ENCODE measurements around the gene CNPY4. TPM values are rescaled to one million over a fixed set of nuclear protein-coding genes. Genes with fewer than 3 reads are reported as not detected.

The CNPY4 gene
- total RNA-seq, 2 experiments from 2014 or later, result 22.5 to 25.6 TPM

DNA sequence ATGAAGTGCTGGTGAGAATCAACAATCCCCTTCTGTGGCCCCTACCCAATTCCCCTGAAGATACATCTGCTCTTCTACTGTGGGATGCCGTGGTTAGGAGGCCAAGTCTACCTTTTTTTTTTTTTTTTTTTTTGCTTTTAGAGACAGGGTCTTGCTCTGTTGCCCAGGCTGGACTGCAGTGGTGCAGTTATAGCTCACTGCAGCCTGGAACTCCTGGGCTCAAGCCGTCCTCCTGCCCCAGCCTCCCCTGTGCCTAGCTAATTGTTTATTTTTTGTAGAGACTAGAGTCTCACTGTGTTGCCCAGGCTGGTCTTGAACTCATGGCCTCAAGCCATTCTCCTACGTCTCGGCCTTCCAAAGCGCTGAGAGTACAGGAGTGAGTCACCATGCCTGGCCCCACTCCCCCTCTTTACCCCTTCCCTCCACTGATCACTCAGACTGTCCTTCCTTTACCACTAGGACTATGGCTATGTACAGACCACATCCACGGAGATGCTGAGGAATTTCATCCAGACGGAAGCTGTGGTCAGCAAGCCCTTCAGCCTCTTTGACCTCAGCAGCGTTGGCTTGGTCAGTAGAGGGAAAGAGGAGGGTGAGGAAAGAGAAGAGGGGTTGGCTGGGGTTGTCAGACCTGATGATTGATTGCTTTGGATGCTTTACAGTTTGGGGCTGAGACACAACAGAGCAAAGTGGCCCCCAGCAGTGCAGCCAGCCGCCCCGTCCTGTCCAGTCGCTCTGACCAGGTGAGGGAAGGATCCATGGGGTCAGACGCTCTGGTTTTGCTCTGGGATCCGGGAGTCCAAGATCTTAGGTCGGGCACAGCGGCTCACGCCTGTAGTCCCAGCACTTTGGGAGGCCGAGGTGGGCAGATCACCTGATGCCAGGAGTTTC is 16.2 kb upstream of the CNPY4 start:
- H3K27me3 Mint-ChIP-seq, result no peaks in the 10 kb centered on the region
- ATAC-seq (ENCODE audit: poor library complexity), result no peak

DNA sequence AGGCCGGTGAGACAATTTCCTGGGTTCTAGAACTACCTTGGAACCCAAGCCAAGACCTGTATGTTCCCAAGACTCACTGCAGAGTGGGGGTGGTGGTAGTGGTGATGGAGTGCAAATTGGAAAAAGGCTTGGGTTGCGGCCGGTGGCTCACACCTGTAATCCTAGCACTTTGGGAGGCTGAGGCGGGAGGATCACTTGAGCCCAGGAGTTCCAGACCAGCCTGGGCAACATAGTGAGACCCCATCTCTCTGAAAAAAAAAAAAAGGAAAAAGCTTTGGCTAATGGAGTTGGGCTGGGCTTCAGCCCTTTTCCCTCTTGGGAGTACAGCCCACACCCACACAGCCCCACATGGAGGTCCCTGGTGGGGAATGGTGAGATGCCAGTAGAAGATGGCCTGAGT is 13.9 kb upstream of the CNPY4 start:
- Mint-ChIP-seq H3K4me3 (no peak overlapping the region), H3K27ac (no peak overlapping the region), H3K27me3 (no peaks in the 10 kb centered on the region), H3K36me3 (ENCODE audit: low read depth) (peaks cover 57% of the 10 kb centered on the region), H3K9me3 (no peaks in the 10 kb centered on the region), H3K4me1 (ENCODE audit: low read depth) (peaks cover 12% of the 10 kb centered on the region)
- Histone ChIP-seq H3K36me3 (ENCODE audit: insufficient read depth, low read length) (peaks cover 44% of the 10 kb centered on the region), H3K4me3 (ENCODE audit: low read length) (no peak overlapping the region), H3K27ac (ENCODE audit: low read depth in 1 of 2, low read length in 2 of 2) (no peak overlapping the region), H3K4me1 (ENCODE audit: insufficient read depth, low read length) (peaks cover 15% of the 10 kb centered on the region), H3K9me3 (ENCODE audit: control insufficient read depth in 1 of 2, insufficient read depth in 1 of 2, low read length in 2 of 2) (no peaks in the 10 kb centered on the region), H3K27me3 (ENCODE audit: control insufficient read depth in 1 of 2, insufficient read depth in 2 of 2, low read length in 2 of 2) (no peaks in the 10 kb centered on the region)
- no peak for ATAC-seq (ENCODE audit: poor library complexity)
- DNase-seq, result no peak
- ChIA-PET POLR2A (no interaction called here), CTCF (no interaction called here)
- TF ChIP-seq, protein P1, sequence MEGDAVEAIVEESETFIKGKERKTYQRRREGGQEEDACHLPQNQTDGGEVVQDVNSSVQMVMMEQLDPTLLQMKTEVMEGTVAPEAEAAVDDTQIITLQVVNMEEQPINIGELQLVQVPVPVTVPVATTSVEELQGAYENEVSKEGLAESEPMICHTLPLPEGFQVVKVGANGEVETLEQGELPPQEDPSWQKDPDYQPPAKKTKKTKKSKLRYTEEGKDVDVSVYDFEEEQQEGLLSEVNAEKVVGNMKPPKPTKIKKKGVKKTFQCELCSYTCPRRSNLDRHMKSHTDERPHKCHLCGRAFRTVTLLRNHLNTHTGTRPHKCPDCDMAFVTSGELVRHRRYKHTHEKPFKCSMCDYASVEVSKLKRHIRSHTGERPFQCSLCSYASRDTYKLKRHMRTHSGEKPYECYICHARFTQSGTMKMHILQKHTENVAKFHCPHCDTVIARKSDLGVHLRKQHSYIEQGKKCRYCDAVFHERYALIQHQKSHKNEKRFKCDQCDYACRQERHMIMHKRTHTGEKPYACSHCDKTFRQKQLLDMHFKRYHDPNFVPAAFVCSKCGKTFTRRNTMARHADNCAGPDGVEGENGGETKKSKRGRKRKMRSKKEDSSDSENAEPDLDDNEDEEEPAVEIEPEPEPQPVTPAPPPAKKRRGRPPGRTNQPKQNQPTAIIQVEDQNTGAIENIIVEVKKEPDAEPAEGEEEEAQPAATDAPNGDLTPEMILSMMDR (IDR thresholded peaks at IDR 0.05), result no peak
- intact Hi-C loops (cut with DNase I, micrococcal nuclease), result no loop called here

More for the DNA sequence above, 16.2 kb upstream of the CNPY4 start:
- TF ChIP-seq, protein P1 (IDR thresholded peaks at IDR 0.05), result no peak
- Histone ChIP-seq H3K4me1 (ENCODE audit: insufficient read depth, low read length) (peaks cover 35% of the 10 kb centered on the region), H3K27ac (ENCODE audit: low read depth in 1 of 2, low read length in 2 of 2) (no peak overlapping the region), H3K36me3 (ENCODE audit: insufficient read depth, low read length) (peaks cover 47% of the 10 kb centered on the region), H3K9me3 (ENCODE audit: control insufficient read depth in 1 of 2, insufficient read depth in 1 of 2, low read length in 2 of 2) (no peaks in the 10 kb centered on the region), H3K4me3 (ENCODE audit: low read length) (no peak overlapping the region), H3K27me3 (ENCODE audit: control insufficient read depth in 1 of 2, insufficient read depth in 2 of 2, low read length in 2 of 2) (no peaks in the 10 kb centered on the region)
- intact Hi-C loops (cut with DNase I, micrococcal nuclease), result no loop called here
- H3K27ac Mint-ChIP-seq, result peak overlapping the region; percentile 76
- no peak for DNase-seq
- peaks cover 59% of the 10 kb centered on the region for H3K36me3 Mint-ChIP-seq (ENCODE audit: low read depth)
- no peaks in the 10 kb centered on the region for H3K9me3 Mint-ChIP-seq
- ChIA-PET POLR2A (interaction anchor here (1.0 to 3.4 kb wide), 7 partner anchors 10 to 88 kb away, joined by 3 to 58 read pairs (median 7); partner anchors contain the start of genes LAMTOR4, MBLAC1 and ZKSCAN1), CTCF (interaction anchor here (1.6 to 3.2 kb wide), 2 partner anchors 20 to 28 kb away, joined by 6 to 14 read pairs; no protein-coding TSS in a partner anchor)
- H3K4me1 Mint-ChIP-seq (ENCODE audit: low read depth), result peaks cover 35% of the 10 kb centered on the region
- H3K4me3 Mint-ChIP-seq, result peak overlapping the region; percentile 82

DNA sequence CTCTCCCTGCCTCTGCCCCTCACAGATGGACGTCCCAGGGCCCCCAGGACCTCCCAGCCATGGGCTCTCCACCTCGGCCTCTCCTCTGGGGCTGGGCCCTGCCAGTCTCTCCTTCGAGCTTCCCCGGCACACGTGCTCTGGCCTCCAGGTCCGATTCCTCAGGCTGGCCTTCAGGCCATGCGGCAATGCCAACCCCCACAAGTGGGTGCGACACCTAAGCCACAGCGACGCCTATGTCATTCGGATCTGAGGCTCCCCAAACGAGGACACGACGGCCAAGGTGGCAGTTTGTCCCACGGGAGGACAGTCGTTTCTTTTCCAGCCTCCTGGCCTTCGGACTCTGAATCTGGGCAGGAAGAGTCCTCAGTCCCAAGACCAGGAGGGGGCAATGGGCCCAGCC is 12.8 kb upstream of the CNPY4 start:
- Histone ChIP-seq H3K4me1 (ENCODE audit: insufficient read depth, low read length) (peaks cover 12% of the 10 kb centered on the region), H3K27me3 (ENCODE audit: control insufficient read depth in 1 of 2, insufficient read depth in 2 of 2, low read length in 2 of 2) (no peaks in the 10 kb centered on the region), H3K4me3 (ENCODE audit: low read length) (no peak overlapping the region), H3K27ac (ENCODE audit: low read depth in 1 of 2, low read length in 2 of 2) (no peak overlapping the region), H3K9me3 (ENCODE audit: control insufficient read depth in 1 of 2, insufficient read depth in 1 of 2, low read length in 2 of 2) (no peaks in the 10 kb centered on the region), H3K36me3 (ENCODE audit: insufficient read depth, low read length) (peaks cover 53% of the 10 kb centered on the region)
- CTCF ChIA-PET, result no interaction called here
- TF ChIP-seq, protein P1 (IDR thresholded peaks at IDR 0.05), result no peak
- intact Hi-C loops (cut with DNase I, micrococcal nuclease), result no loop called here
- ATAC-seq (ENCODE audit: poor library complexity) (no peak), DNase-seq (no peak)
- POLR2A ChIA-PET, result no interaction called here
- peaks cover 5% of the 10 kb centered on the region for H3K4me1 Mint-ChIP-seq (ENCODE audit: low read depth)
- no peak overlapping the region for H3K4me3 Mint-ChIP-seq
- H3K9me3 Mint-ChIP-seq, result no peaks in the 10 kb centered on the region
- H3K27me3 Mint-ChIP-seq, result no peaks in the 10 kb centered on the region
- peaks cover 56% of the 10 kb centered on the region for H3K36me3 Mint-ChIP-seq (ENCODE audit: low read depth)
- no peak overlapping the region for H3K27ac Mint-ChIP-seq

All from CD4-positive, alpha-beta T cell (primary cell).